Testis (tissue), 2 donors: ENCODE data around the gene CDH11.

ENCODE experiments used
- POLR2A ChIP-seq: fragments of 450-650 bp; IDR thresholded peaks from one replicate; pipeline ENCODE4 v1.6.1; 2017; ENCODE audit warnings: antibody characterized with exemption, mild to moderate bottlenecking, moderate library complexity
- TF ChIP-seq, protein P1 (sequence below), 3 experiments: fragments of 450-650 bp in 2 of 3; fragments of 200-600 bp in 1 of 3; sonication (generic) in 1 of 3; IDR thresholded peaks; one replicate each; pipeline ENCODE4 v1.5.1; 2016 to 2019; ENCODE audit warnings: antibody characterized with exemption in 3 of 3, mild to moderate bottlenecking in 2 of 3, moderate library complexity in 1 of 3

DNA sequence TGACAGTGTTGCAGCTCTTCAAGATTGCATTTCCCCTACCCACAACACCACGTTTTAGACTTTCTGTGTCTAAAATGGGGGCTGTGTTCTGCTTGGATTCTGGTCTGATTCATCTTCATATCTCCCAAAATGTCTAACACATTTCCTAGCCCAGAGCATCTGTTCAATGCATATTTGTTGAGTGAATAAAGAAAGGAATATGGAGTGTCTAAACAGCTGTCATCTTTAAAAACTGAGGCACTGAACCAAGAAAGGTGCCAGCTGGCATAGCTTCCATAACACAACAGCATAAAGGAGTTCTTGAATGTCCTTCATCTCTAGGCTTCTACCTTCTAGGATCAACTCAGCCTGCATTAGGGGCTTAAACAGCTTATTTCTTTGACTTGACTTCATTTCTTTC is 67.4 kb downstream of the CDH11 start:
- TF ChIP-seq, protein P1, sequence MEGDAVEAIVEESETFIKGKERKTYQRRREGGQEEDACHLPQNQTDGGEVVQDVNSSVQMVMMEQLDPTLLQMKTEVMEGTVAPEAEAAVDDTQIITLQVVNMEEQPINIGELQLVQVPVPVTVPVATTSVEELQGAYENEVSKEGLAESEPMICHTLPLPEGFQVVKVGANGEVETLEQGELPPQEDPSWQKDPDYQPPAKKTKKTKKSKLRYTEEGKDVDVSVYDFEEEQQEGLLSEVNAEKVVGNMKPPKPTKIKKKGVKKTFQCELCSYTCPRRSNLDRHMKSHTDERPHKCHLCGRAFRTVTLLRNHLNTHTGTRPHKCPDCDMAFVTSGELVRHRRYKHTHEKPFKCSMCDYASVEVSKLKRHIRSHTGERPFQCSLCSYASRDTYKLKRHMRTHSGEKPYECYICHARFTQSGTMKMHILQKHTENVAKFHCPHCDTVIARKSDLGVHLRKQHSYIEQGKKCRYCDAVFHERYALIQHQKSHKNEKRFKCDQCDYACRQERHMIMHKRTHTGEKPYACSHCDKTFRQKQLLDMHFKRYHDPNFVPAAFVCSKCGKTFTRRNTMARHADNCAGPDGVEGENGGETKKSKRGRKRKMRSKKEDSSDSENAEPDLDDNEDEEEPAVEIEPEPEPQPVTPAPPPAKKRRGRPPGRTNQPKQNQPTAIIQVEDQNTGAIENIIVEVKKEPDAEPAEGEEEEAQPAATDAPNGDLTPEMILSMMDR (IDR thresholded peaks at IDR 0.05), result no peak
- no peak for TF ChIP-seq POLR2A
